H1 (cell line): ENCODE data around the gene GADD45GIP1. TPM values are rescaled to one million over a fixed set of nuclear protein-coding genes. Genes with fewer than 3 reads are reported as not detected.
A peak's percentile ranks its signal among the peaks of the same experiment; 100 is the strongest.

Experiments
- JUND ChIP-seq: IDR thresholded peaks from 2 replicates; pipeline ENCODE4 v1.6.1; 2011; ENCODE audit warnings: mild to moderate bottlenecking, improper control_type of control experiment, low read length
- KDM4A ChIP-seq: IDR thresholded peaks from one replicate; pipeline ENCODE4 v1.7.1; 2012; ENCODE audit warnings: low read depth, mild to moderate bottlenecking, moderate library complexity, low read length, inconsistent platforms; ENCODE audit not compliant: severe bottlenecking
- polyA plus RNA-seq, 7 experiments: library from polyadenylated mRNA; depleted of rRNA in 3 of 7; stranded (reverse) in 5 of 7; unstranded in 2 of 7; fragments of >200 nt in 5 of 7; fragments of 200-250 nt in 2 of 7; gene quantifications; 1 replicate in 5 of 7; 2 replicates in 1 of 7; 4 replicates in 1 of 7; pipeline versions ENCODE4 v1.2.1 to v1.2.3, GENCODE V29; 2011 to 2013; ENCODE audit warnings: missing spikeins in 2 of 7, mixed read lengths in 2 of 7
- total RNA-seq: library from RNA; stranded (reverse); fragmentation: NEBNext Ultra II Directional; extraction: Animal tissue kit (Norgen Biotek cat#: 25700); gene quantifications from 2 replicates; pipeline ENCODE4 v1.2.1, GENCODE V29; 2021
- TF ChIP-seq, protein P1 (sequence below): fragments of 300-600 bp; sonication (generic); IDR thresholded peaks from 2 replicates; pipeline ENCODE4 v1.7.1; 2012; ENCODE audit warnings: low read length, moderate library complexity, mild to moderate bottlenecking, inconsistent platforms; ENCODE audit not compliant: insufficient replicate concordance

The GADD45GIP1 gene
- total and polyA plus RNA-seq, 2 of the 8 experiments (the other 6 are each of a cell fraction or from before 2014, with no cell fraction given), result 42.2 to 42.6 TPM

DNA sequence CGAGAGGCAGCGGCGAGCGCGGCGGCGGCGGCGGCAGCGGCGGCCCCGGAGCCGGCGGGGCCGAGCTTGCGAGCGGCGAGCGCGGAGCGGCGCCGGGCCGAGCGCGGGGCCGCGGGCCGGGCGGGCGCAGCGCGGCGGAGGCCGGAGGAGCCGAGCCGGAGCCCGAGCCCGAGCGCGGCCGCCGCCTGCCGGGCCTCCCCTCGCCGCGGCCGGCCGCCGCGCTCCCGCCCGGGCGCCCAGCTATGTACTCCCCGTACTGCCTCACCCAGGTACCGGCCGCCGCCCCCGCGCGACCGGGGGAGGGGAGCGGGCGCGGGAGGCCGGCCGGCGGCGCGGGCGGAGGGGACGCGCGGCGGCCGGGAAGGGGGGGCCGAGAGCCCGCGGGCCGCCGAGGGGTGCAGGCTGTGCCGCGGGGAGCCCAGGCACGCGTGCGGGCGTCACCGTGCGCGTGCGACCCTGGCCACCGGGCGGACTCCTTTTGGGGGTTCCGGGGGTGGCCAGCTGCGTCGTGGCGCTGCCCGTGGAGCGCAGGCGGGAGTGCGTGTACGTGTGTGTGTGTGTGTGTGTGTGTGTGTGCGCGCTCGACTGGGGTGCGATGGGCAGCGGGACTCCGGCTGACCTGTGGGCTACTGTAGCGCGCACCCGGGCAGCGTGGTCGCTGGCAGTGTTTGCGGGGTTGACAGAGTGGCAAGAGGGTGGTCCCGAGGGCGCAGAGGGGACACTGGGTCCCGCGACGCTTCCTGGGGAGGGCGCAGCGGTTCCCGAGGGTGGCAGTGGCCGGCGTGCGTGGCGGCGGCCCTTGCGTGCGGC lies 38.8 kb upstream of the GADD45GIP1 start (continued):
- TF ChIP-seq, protein P1, sequence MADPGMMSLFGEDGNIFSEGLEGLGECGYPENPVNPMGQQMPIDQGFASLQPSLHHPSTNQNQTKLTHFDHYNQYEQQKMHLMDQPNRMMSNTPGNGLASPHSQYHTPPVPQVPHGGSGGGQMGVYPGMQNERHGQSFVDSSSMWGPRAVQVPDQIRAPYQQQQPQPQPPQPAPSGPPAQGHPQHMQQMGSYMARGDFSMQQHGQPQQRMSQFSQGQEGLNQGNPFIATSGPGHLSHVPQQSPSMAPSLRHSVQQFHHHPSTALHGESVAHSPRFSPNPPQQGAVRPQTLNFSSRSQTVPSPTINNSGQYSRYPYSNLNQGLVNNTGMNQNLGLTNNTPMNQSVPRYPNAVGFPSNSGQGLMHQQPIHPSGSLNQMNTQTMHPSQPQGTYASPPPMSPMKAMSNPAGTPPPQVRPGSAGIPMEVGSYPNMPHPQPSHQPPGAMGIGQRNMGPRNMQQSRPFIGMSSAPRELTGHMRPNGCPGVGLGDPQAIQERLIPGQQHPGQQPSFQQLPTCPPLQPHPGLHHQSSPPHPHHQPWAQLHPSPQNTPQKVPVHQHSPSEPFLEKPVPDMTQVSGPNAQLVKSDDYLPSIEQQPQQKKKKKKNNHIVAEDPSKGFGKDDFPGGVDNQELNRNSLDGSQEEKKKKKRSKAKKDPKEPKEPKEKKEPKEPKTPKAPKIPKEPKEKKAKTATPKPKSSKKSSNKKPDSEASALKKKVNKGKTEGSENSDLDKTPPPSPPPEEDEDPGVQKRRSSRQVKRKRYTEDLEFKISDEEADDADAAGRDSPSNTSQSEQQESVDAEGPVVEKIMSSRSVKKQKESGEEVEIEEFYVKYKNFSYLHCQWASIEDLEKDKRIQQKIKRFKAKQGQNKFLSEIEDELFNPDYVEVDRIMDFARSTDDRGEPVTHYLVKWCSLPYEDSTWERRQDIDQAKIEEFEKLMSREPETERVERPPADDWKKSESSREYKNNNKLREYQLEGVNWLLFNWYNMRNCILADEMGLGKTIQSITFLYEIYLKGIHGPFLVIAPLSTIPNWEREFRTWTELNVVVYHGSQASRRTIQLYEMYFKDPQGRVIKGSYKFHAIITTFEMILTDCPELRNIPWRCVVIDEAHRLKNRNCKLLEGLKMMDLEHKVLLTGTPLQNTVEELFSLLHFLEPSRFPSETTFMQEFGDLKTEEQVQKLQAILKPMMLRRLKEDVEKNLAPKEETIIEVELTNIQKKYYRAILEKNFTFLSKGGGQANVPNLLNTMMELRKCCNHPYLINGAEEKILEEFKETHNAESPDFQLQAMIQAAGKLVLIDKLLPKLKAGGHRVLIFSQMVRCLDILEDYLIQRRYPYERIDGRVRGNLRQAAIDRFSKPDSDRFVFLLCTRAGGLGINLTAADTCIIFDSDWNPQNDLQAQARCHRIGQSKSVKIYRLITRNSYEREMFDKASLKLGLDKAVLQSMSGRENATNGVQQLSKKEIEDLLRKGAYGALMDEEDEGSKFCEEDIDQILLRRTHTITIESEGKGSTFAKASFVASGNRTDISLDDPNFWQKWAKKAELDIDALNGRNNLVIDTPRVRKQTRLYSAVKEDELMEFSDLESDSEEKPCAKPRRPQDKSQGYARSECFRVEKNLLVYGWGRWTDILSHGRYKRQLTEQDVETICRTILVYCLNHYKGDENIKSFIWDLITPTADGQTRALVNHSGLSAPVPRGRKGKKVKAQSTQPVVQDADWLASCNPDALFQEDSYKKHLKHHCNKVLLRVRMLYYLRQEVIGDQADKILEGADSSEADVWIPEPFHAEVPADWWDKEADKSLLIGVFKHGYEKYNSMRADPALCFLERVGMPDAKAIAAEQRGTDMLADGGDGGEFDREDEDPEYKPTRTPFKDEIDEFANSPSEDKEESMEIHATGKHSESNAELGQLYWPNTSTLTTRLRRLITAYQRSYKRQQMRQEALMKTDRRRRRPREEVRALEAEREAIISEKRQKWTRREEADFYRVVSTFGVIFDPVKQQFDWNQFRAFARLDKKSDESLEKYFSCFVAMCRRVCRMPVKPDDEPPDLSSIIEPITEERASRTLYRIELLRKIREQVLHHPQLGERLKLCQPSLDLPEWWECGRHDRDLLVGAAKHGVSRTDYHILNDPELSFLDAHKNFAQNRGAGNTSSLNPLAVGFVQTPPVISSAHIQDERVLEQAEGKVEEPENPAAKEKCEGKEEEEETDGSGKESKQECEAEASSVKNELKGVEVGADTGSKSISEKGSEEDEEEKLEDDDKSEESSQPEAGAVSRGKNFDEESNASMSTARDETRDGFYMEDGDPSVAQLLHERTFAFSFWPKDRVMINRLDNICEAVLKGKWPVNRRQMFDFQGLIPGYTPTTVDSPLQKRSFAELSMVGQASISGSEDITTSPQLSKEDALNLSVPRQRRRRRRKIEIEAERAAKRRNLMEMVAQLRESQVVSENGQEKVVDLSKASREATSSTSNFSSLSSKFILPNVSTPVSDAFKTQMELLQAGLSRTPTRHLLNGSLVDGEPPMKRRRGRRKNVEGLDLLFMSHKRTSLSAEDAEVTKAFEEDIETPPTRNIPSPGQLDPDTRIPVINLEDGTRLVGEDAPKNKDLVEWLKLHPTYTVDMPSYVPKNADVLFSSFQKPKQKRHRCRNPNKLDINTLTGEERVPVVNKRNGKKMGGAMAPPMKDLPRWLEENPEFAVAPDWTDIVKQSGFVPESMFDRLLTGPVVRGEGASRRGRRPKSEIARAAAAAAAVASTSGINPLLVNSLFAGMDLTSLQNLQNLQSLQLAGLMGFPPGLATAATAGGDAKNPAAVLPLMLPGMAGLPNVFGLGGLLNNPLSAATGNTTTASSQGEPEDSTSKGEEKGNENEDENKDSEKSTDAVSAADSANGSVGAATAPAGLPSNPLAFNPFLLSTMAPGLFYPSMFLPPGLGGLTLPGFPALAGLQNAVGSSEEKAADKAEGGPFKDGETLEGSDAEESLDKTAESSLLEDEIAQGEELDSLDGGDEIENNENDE, result no peak
- TF ChIP-seq KDM4A (peak; percentile 43), JUND (no peak)
- TF ChIP-seq, all 59 proteins: peak for 1
